K562 (cell line): ENCODE measurements around the gene GRIA3. TPM values are rescaled to one million over a fixed set of nuclear protein-coding genes. Genes with fewer than 3 reads are reported as not detected.

Source experiments
- ATAC-seq: fragments of 200-7000 bp; cut with Tn5 transposase; 3 replicates; pipeline ENCODE4 v1.9.1; 2020; ENCODE audit warnings: moderate library complexity
- BruUV-seq: library from RNA; stranded (reverse); fragments of 400-500 nt; replicated peaks from 2 replicates; lab custom pipeline; 2021; lab: Mats Ljungman, UMichigan
- CTCF ChIA-PET: fragments of 300-600 bp; formaldehyde crosslinking; extraction: SDS; loops from one replicate; lab custom pipeline; 2021; ENCODE audit warnings: low intra/inter-chr PET ratio; lab: Yijun Ruan, JAX
- POLR2A ChIA-PET: fragments of 300-600, 350-650 bp; sonication (Branson Sonifier 250); formaldehyde crosslinking; extraction: SDS; loops from one replicate; lab custom pipeline; 2021; ENCODE audit warnings: antibody characterized with exemption, inconsistent platforms; lab: Yijun Ruan, JAX
- DNase-seq, 4 experiments: peaks; one replicate each; pipeline versions ENCODE4 v3.0.0 to v3.0.0-alpha.2; 2011 to 2018; ENCODE audit warnings: low spot score in 3 of 4, mixed read lengths in 3 of 4; ENCODE audit errors: extremely low read depth in 1 of 4
- FAIRE-seq: peaks from 2 replicates; lab custom pipeline; 2011; peaks lifted over from hg19 to GRCh38; lab: Jason Lieb, UNC
- H2AFZ ChIP-seq: 2 replicates; pipeline ENCODE4 v1.6.0; 2011; ENCODE audit warnings: low read depth, low read length, control low read depth, inconsistent platforms
- H3K27ac ChIP-seq: fragments of 200-600 bp; 3 replicates; pipeline ENCODE4 v1.8.0; 2011; ENCODE audit warnings: low read depth, mild to moderate bottlenecking, control low read depth, inconsistent platforms, low read length, moderate library complexity, mixed read lengths; ENCODE audit errors: extremely low read depth
- H3K27me3 ChIP-seq, 2 experiments: fragments of 300-600 bp in 1 of 2; 2 replicates in 1 of 2; 3 replicates in 1 of 2; pipeline versions ENCODE4 v1.6.0 to v1.8.0; 2011; ENCODE audit warnings: inconsistent platforms in 2 of 2, low read length in 2 of 2, mild to moderate bottlenecking in 1 of 2, mixed read lengths in 1 of 2, moderate library complexity in 1 of 2; ENCODE audit not compliant: control insufficient read depth in 2 of 2, insufficient read depth in 2 of 2
- H3K36me3 ChIP-seq: fragments of 300-600 bp; 3 replicates; pipeline ENCODE4 v1.8.0; 2011; ENCODE audit warnings: mild to moderate bottlenecking, low read length, inconsistent platforms; ENCODE audit not compliant: control insufficient read depth, insufficient read depth
- H3K4me1 ChIP-seq, 2 experiments: fragments of 200-600 bp in 1 of 2; replicated peaks in 1 of 2; 2 replicates in 1 of 2; 3 replicates in 1 of 2; pipeline versions ENCODE4 v1.5.1 to v1.8.0; 2011; ENCODE audit warnings: inconsistent platforms in 2 of 2, low read length in 2 of 2, mild to moderate bottlenecking in 1 of 2, mixed read lengths in 1 of 2, moderate library complexity in 1 of 2; ENCODE audit not compliant: control insufficient read depth in 2 of 2, insufficient read depth in 2 of 2
- H3K4me2 ChIP-seq: 2 replicates; pipeline ENCODE4 v1.6.1; 2011; ENCODE audit warnings: low read length, control low read depth, inconsistent platforms, mixed read lengths; ENCODE audit not compliant: insufficient read depth
- H3K4me3 ChIP-seq: fragments of 200-600 bp; sonication (generic), shearing (Covaris generic); 2 replicates; pipeline ENCODE4 v1.5.1; 2016; ENCODE audit warnings: control low read depth, inconsistent platforms
- H3K79me2 ChIP-seq: fragments of 200-600 bp; 3 replicates; pipeline ENCODE4 v1.8.0; 2011; ENCODE audit warnings: low read length, inconsistent platforms; ENCODE audit not compliant: control insufficient read depth, insufficient read depth
- H3K9ac ChIP-seq, 2 experiments: 2 replicates each; pipeline versions ENCODE4 v1.6.0 to v1.6.1; 2011; ENCODE audit warnings: low read depth in 2 of 2, low read length in 2 of 2, control low read depth in 1 of 2, inconsistent platforms in 1 of 2, mild to moderate bottlenecking in 1 of 2, mixed read lengths in 1 of 2; ENCODE audit not compliant: insufficient read depth in 1 of 2
- H3K9me1 ChIP-seq: one replicate; pipeline ENCODE4 v1.6.0; 2011; ENCODE audit warnings: inconsistent platforms, mild to moderate bottlenecking, low read length, moderate library complexity; ENCODE audit not compliant: control insufficient read depth, insufficient read depth
- H3K9me3 ChIP-seq: replicated peaks from 2 replicates; pipeline ENCODE4 v1.5.1; 2011; ENCODE audit warnings: low read depth, low read length, inconsistent platforms; ENCODE audit not compliant: control insufficient read depth, insufficient read depth
- H4K20me1 ChIP-seq: replicated peaks from 2 replicates; pipeline ENCODE4 v1.6.1; 2011; ENCODE audit warnings: low read length, inconsistent platforms, mixed read lengths; ENCODE audit not compliant: control insufficient read depth, insufficient read depth
- CTBP1 ChIP-seq: fragments of 450-650 bp; IDR thresholded peaks from 2 replicates; pipeline ENCODE4 v1.6.1; 2016; ENCODE audit warnings: borderline replicate concordance
- CUX1 ChIP-seq: fragments of 200-800 bp; sonication (Bioruptor generic); IDR thresholded peaks from 2 replicates; pipeline ENCODE4 v1.6.1; 2016; ENCODE audit warnings: missing genetic modification characterization, missing compliant biosample characterization
- DMBX1 ChIP-seq: fragments of 250-450 bp; sonication (Bioruptor Pico); IDR thresholded peaks from 2 replicates; pipeline ENCODE4 v1.8.0; 2022; ENCODE audit warnings: inconsistent platforms, mild to moderate bottlenecking, moderate library complexity, borderline replicate concordance
- FIP1L1 ChIP-seq: fragments of 200-400 bp; formaldehyde crosslinking; IDR thresholded peaks from 2 replicates; pipeline ENCODE4 v1.6.1; 2018; ENCODE audit warnings: mild to moderate bottlenecking, low read depth, low read length; ENCODE audit not compliant: poor library complexity, severe bottlenecking
- KDM1A ChIP-seq, 2 experiments: fragments of 450-650 bp; IDR thresholded peaks; 2 replicates each; pipeline ENCODE4 v1.6.1; 2016; ENCODE audit warnings: mild to moderate bottlenecking in 2 of 2
- LCOR ChIP-seq: sonication (generic); formaldehyde crosslinking; IDR thresholded peaks from 2 replicates; pipeline ENCODE4 v1.8.0; 2022; ENCODE audit warnings: mild to moderate bottlenecking, missing genetic modification reagents
- NFE2L1 ChIP-seq: fragments of 450-650 bp; IDR thresholded peaks from 2 replicates; pipeline ENCODE4 v1.6.1; 2016; ENCODE audit warnings: missing genetic modification characterization, low read depth, mild to moderate bottlenecking, missing compliant biosample characterization, moderate library complexity, borderline replicate concordance
- RFX1 ChIP-seq: fragments of 450-650 bp; IDR thresholded peaks from 2 replicates; pipeline ENCODE4 v1.6.1; 2016; ENCODE audit warnings: mild to moderate bottlenecking, moderate library complexity
- RHOXF2B ChIP-seq: fragments of 250-450 bp; sonication (Bioruptor Pico); conservative IDR thresholded peaks from 2 replicates; pipeline ENCODE4 v1.5.1; 2021
- SMARCB1 ChIP-seq: IDR thresholded peaks from 2 replicates; pipeline ENCODE4 v1.6.1; 2011; ENCODE audit warnings: improper control_type of control experiment, low read depth; ENCODE audit not compliant: insufficient read length
- ZC3H8 ChIP-seq: fragments of 450-650 bp; IDR thresholded peaks from 2 replicates; pipeline ENCODE4 v1.6.1; 2017
- ZNF551 ChIP-seq: fragments of 250-450 bp; sonication (Bioruptor Pico); IDR thresholded peaks from 2 replicates; pipeline ENCODE4 v1.5.0; 2021; ENCODE audit warnings: mild to moderate bottlenecking, moderate library complexity
- WGBS: fragments of 100-300 bp; shearing (Covaris generic); methylation state at CpG from one replicate; pipeline ENCODE4 v1.1.6; 2016; ENCODE audit warnings: low coverage, mixed read lengths; ENCODE audit not compliant: insufficient coverage; ENCODE audit errors: missing lambda C conversion rate; 5-methylcytosine and 5-hydroxymethylcytosine counted together
- in situ Hi-C: fragments of 300-500 bp; cut with MboI; formaldehyde crosslinking; loops from 4 replicates; pipeline ENCODE4 v1.15.0; 2018; ENCODE audit warnings: inconsistent platforms, mixed read lengths
- intact Hi-C: fragments of 100-400 bp; cut with micrococcal nuclease; formaldehyde crosslinking; loops from 2 replicates; pipeline ENCODE4 v1.14.2; 2022
- polyA plus RNA-seq, 8 experiments: library from polyadenylated mRNA; depleted of rRNA in 4 of 8; stranded (reverse) in 5 of 8; unstranded in 3 of 8; fragments of >200 nt; fragmentation: Nextera tagmentation in 2 of 8; fragmentation: Illumina TruSeq in 1 of 8; extraction: Ambion mirVana in 2 of 8; extraction: Trizol in 1 of 8; gene quantifications; 2 replicates each; pipeline versions ENCODE4 v1.2.1 to v1.2.3, GENCODE V29; 2011 to 2014; ENCODE audit warnings: inconsistent platforms in 1 of 8, missing spikeins in 1 of 8
- total RNA-seq, 7 experiments: library from RNA; depleted of rRNA in 6 of 7; stranded (reverse); fragments of >200 nt in 6 of 7; fragmentation: Illumina TruSeq in 2 of 7; extraction: Trizol in 2 of 7; gene quantifications; 2 replicates each; pipeline versions ENCODE4 v1.2.1 to v1.2.3, GENCODE V29; 2011 to 2021; ENCODE audit warnings: low replicate concordance in 1 of 7

Gene GRIA3
- total and polyA plus RNA-seq, 9 of the 15 experiments (the other 6 are each of a cell fraction or from before 2014, with no cell fraction given): 0.10 TPM; not detected in 8

GRCh38 chrX:123336666-123337065 is 152.6 kb downstream of the GRIA3 start (continued):
- TF ChIP-seq ZNF551 (CRISPR knock-in tag): no peak
- no peak for TF ChIP-seq KDM1A (IDR thresholded peaks at IDR 0.05)
- no peak for TF ChIP-seq RHOXF2B (CRISPR knock-in tag)
- TF ChIP-seq LCOR (CRISPR knock-in tag): no peak
- no peak for TF ChIP-seq CTBP1

- no peak overlapping the region for H3K27ac ChIP-seq
- ChIA-PET CTCF (interaction anchor here (0.5 kb wide), 1 partner anchor 167 kb away, joined by 3 read pairs; no protein-coding TSS in a partner anchor), POLR2A (no interaction called here)
- 4% methylated on average over 7 of the region's 7 CpGs for WGBS
- ATAC-seq (no peak), FAIRE-seq (no peak), DNase-seq (no peak)
- no peaks in the 10 kb centered on the region for H3K36me3 ChIP-seq
- in situ Hi-C loops: no loop called here
- no peaks in the 10 kb centered on the region for H3K27me3 ChIP-seq
- no peaks in the 10 kb centered on the region for H3K4me1 ChIP-seq
- no peaks in the 10 kb centered on the region for H3K9me1 ChIP-seq
- no peak for TF ChIP-seq FIP1L1
- no peak for TF ChIP-seq SMARCB1
- no peak for TF ChIP-seq NFE2L1 (tag)
- TF ChIP-seq CUX1 (CRISPR knock-in tag): no peak
- TF ChIP-seq DMBX1: no peak
- TF ChIP-seq ZC3H8: no peak
- TF ChIP-seq RFX1: peak; percentile 14; the same call in 1 of the 2 replicates
- H3K4me2 ChIP-seq: no peak overlapping the region
- H4K20me1 ChIP-seq: no peaks in the 10 kb centered on the region
- no peaks in the 10 kb centered on the region for H3K79me2 ChIP-seq
- H3K9me3 ChIP-seq: no peaks in the 10 kb centered on the region
- no peak overlapping the region for H3K4me3 ChIP-seq
- no TSS peak for BruUV-seq
- intact Hi-C loops: no loop called here
- no peak overlapping the region for H2AFZ ChIP-seq
- H3K9ac ChIP-seq: no peak overlapping the region
Observed at GRCh38 chrX:123337886-123338639, 154.0 kb downstream of the GRIA3 start.
